T-helper 17 cell (primary cell): ENCODE measurements around the gene TMEM267. TPM values are rescaled to one million over a fixed set of nuclear protein-coding genes. Genes with fewer than 3 reads are reported as not detected.
"Not testable (repeated sequence)": the region's sequence is repeated elsewhere in the genome, so short reads cannot be mapped to it uniquely, and the experiment has no call there.

Experiments used
- ATAC-seq: fragments of 150-1000 bp; cut with Tn5 transposase; 2 replicates; pipeline ENCODE4 v1.10.0; 2021; ENCODE audit warnings: mild to moderate bottlenecking, moderate library complexity
- DNase-seq, 3 donors: peaks; one replicate each; pipeline versions ENCODE4 v3.0.0 to v3.0.0-alpha.2; 2020 to 2021
- H3K9me3 ChIP-seq: one replicate; pipeline ENCODE4 v1.7.0; 2013; ENCODE audit warnings: low read length, mild to moderate bottlenecking; ENCODE audit not compliant: control insufficient read depth, poor library complexity, severe bottlenecking
- H3K27ac Mint-ChIP-seq: one replicate; pipeline ENCODE4 v1.8.0; 2022; ENCODE audit warnings: mild to moderate bottlenecking, moderate library complexity, mixed read lengths
- H3K27me3 Mint-ChIP-seq: one replicate; pipeline ENCODE4 v1.8.0; 2022; ENCODE audit warnings: mixed read lengths
- H3K36me3 Mint-ChIP-seq: one replicate; pipeline ENCODE4 v1.8.0; 2022; ENCODE audit warnings: low read depth, mixed read lengths
- H3K4me1 Mint-ChIP-seq: one replicate; pipeline ENCODE4 v1.8.0; 2022; ENCODE audit warnings: mild to moderate bottlenecking, mixed read lengths
- H3K4me3 Mint-ChIP-seq: one replicate; pipeline ENCODE4 v1.8.0; 2022; ENCODE audit warnings: mild to moderate bottlenecking, moderate library complexity, mixed read lengths
- total RNA-seq, 4 donors: library from RNA in 2 of 4; stranded (reverse) in 2 of 4; gene quantifications; one replicate each; pipeline ENCODE4 v1.2.3 and lab custom pipeline; 2022 to 2026

TMEM267 gene
- total RNA-seq, 2 donors from 2014 or later = 9.1 to 10.6 TPM

- no peak overlapping the region for H3K27ac Mint-ChIP-seq
- DNase-seq (no peak), ATAC-seq (no peak)
- no peaks in the 10 kb centered on the region for H3K4me1 Mint-ChIP-seq
- peaks cover 15% of the 10 kb centered on the region for H3K27me3 Mint-ChIP-seq
- H3K9me3 ChIP-seq = no peaks in the 10 kb centered on the region
- H3K4me3 Mint-ChIP-seq = no peak overlapping the region
- H3K36me3 Mint-ChIP-seq = no peaks in the 10 kb centered on the region
Measured at GRCh38 chr5:43412644-43413043, 71.0 kb downstream of the TMEM267 start.

DNA sequence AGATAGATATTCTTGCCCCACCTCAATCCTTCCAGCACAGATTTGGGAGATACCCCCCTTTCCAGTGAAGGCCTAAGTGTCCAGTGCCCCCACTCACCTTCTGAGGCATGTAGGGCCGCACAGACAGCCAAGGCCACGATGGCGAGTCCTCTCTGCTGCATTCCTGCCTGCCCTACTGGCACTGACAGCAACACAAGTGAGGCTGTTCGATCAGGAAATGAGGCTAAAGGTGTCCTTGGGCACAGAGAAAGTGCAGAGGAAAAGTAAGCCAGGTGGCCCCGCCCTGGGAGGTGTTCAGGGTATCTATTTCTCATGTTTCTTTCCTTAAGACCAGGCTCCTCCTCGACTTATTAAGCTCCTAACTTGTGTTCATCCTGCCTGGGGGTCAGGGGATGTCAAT, 71.5 kb downstream of the TMEM267 start, which contains the start of gene CCL28:
TSS of gene CCL28 (minus strand) at position 236 of the 400 bp plus-strand sequence. CDS start at position 161, 75 bp downstream.
- Mint-ChIP-seq H3K27me3 (peaks cover 13% of the 10 kb centered on the region), H3K4me3 (no peak within 1 kb of the TSS), H3K36me3 (no peaks in the 10 kb centered on the region), H3K27ac (no peak within 1 kb of the TSS), H3K4me1 (no peaks in the 10 kb centered on the region)
- ATAC-seq (no peak), DNase-seq (no peak)
- no peaks in the 10 kb centered on the region for H3K9me3 ChIP-seq

GRCh38 chr5:43411495-43411894, 72.2 kb downstream of the TMEM267 start:
- H3K9me3 ChIP-seq = no peaks in the 10 kb centered on the region
- H3K27me3 Mint-ChIP-seq = peaks cover 9% of the 10 kb centered on the region
- ATAC-seq = no peak

DNA sequence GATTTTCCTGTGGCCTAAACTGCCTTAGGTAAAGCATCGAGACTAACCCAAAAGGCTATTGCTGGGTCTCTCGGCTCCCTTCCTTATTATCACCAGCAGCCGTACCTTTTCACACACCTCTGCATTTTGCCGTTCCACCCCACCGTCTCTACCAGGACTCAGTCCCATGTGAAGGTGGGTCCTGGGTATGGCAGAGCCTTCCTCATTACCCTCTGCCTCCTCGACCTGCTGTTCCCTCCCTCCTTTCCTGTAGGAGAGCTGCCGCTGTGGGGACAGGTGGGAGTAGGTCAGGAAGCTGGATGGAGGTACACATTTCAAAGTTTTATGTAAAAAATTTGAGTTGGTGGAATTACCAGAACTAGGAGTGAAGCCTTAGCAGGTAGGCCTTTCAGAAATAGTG, 73.3 kb downstream of the TMEM267 start:
- H3K27ac Mint-ChIP-seq = no peak overlapping the region
- no peaks in the 10 kb centered on the region for H3K9me3 ChIP-seq
- no peaks in the 10 kb centered on the region for H3K36me3 Mint-ChIP-seq
- peaks cover 2% of the 10 kb centered on the region for H3K27me3 Mint-ChIP-seq
- H3K4me3 Mint-ChIP-seq = no peak overlapping the region
- ATAC-seq (no peak), DNase-seq (no peak)
- no peaks in the 10 kb centered on the region for H3K4me1 Mint-ChIP-seq

More at GRCh38 chr5:43411495-43411894, 72.2 kb downstream of the TMEM267 start:
- DNase-seq = no peak
- Mint-ChIP-seq H3K4me1 (no peaks in the 10 kb centered on the region), H3K4me3 (no peak overlapping the region), H3K27ac (no peak overlapping the region), H3K36me3 (no peaks in the 10 kb centered on the region)

GRCh38 chr5:43409809-43410271, 73.8 kb downstream of the TMEM267 start:
- no peak overlapping the region for H3K27ac Mint-ChIP-seq
- ATAC-seq (no peak), DNase-seq (no peak)
- no peak overlapping the region for H3K4me3 Mint-ChIP-seq
- no peaks in the 10 kb centered on the region for H3K4me1 Mint-ChIP-seq
- no peaks in the 10 kb centered on the region for H3K9me3 ChIP-seq
- peaks cover 2% of the 10 kb centered on the region for H3K36me3 Mint-ChIP-seq
- H3K27me3 Mint-ChIP-seq = no peaks in the 10 kb centered on the region

- peaks cover 11% of the 10 kb centered on the region for H3K36me3 Mint-ChIP-seq
- H3K9me3 ChIP-seq, H3K27me3 Mint-ChIP-seq, H3K27ac Mint-ChIP-seq, H3K4me3 Mint-ChIP-seq, DNase-seq, ATAC-seq, H3K4me1 Mint-ChIP-seq: not testable (repeated sequence)
Measured at GRCh38 chr5:43402524-43403066, 81.1 kb downstream of the TMEM267 start.

DNA sequence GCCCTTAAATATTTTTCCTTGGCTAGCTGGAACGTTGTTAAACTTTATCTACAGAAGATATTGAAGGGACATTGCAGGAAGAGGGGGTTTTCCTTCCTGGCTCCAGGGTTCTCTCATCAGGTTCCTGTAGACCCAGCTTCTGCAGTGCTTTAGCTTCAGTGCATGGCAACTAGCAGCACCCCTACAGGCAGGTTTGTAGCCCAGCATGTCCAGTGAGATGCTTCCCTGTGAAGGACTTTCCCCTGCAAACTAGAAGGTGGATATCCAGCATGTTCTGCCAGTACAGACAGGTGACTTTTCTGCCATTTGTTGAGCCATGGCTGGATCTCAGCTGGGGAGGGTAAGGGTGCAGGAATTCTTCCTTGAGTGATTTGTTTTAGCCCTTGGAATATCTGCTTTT, 81.8 kb downstream of the TMEM267 start:
- DNase-seq = no peak
- peaks cover 3% of the 10 kb centered on the region for H3K4me1 Mint-ChIP-seq
- no peak overlapping the region for H3K4me3 Mint-ChIP-seq
- no peak for ATAC-seq
- peaks cover 11% of the 10 kb centered on the region for H3K36me3 Mint-ChIP-seq
- no peaks in the 10 kb centered on the region for H3K27me3 Mint-ChIP-seq
- H3K27ac Mint-ChIP-seq = no peak overlapping the region
- H3K9me3 ChIP-seq = no peaks in the 10 kb centered on the region

DNA sequence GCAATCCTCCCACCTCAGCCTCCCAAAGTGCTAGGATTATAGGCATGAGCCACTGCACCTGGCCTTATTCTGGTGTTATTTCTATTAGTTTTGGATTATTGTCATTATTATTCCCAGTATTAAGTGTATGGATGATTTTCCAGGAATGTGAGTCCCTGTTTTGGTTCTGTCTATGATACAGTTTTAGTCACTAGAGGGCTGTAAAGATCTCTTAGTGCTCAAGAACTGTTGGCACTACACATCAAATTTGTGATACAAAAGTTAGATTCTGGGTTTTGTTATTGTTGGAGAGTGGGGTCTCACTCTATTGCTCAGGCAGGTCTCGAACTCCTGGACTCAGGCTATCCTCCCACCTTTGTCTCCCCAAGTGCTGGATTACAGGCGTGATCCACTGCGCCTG, 83.6 kb downstream of the TMEM267 start:
- ATAC-seq (no peak), DNase-seq (no peak)
- H3K4me3 Mint-ChIP-seq = no peak overlapping the region
- no peak overlapping the region for H3K27ac Mint-ChIP-seq
- H3K4me1 Mint-ChIP-seq = peaks cover 8% of the 10 kb centered on the region
- no peaks in the 10 kb centered on the region for H3K9me3 ChIP-seq
- H3K36me3 Mint-ChIP-seq = peaks cover 11% of the 10 kb centered on the region
- H3K27me3 Mint-ChIP-seq = no peaks in the 10 kb centered on the region

DNA sequence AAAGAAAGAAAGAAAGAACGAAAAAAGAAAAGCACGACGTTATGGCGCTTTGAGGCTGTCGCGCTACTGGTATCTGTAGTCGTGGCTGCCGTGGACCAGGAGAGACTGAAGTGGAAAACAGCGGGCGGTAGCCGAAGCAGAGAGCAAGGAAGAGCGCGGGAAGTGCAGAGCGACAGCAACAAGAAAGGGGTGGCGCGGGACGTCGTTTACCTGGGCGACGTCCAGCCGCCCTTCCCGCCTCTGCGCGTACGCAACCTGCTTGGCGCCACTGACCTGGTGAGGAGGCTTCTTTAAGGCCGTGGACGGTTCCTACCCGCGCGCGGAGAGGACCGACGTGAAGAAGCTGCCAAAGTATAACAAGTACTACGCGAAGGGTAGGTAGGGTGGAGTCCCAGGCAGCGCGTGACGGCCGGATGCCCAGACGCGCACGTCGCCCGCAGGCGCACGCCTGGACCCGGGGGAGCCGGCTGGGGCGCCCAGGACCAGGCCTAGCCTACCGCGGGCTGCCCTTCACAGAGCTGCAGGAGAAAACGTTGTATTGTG, 86.8 kb downstream of the TMEM267 start:
- Mint-ChIP-seq H3K4me3 (peak overlapping the region; percentile 99), H3K4me1 (peaks cover 11% of the 10 kb centered on the region), H3K36me3 (peaks cover 11% of the 10 kb centered on the region), H3K27me3 (no peaks in the 10 kb centered on the region), H3K27ac (peak overlapping the region; percentile 93)
- DNase-seq (peak; percentile 25 to 26 (median 26)), ATAC-seq (peak; percentile 97)
- H3K9me3 ChIP-seq = no peaks in the 10 kb centered on the region

Other genes with a start within 250 kb of the TMEM267 start
- gene HMGCS1, start 170.5 kb downstream of the TMEM267 start, total RNA-seq = 10 to 100 TPM; 71.1 to 97.5 TPM
- 10 to 100 TPM; 10.6 to 14.9 TPM for gene CCL28, start 71.5 kb downstream of the TMEM267 start, total RNA-seq
- gene C5orf34, start 31.3 kb upstream of the TMEM267 start, total RNA-seq = 1 to 10 TPM in 1 of 2 donors, under 1 TPM in 1; 0.99 to 1.6 TPM
- 10 to 100 TPM; 23.7 to 29.4 TPM for gene PAIP1, start 73.2 kb upstream of the TMEM267 start, total RNA-seq
- 10 to 100 TPM; 42.6 to 49.5 TPM for gene NNT, start 119.3 kb upstream of the TMEM267 start, total RNA-seq